Esophagus squamous epithelium (tissue), 5 donors: ENCODE measurements around the gene MIEF1. TPM values are rescaled to one million over a fixed set of nuclear protein-coding genes. Genes with fewer than 3 reads are reported as not detected.

Source experiments
- DNase-seq: peaks from one replicate; lab custom pipeline; 2025; lab: John Stamatoyannopoulos, UW
- H3K27ac ChIP-seq, 4 donors: fragments of 200-600 bp; sonication (generic); one replicate each; pipeline ENCODE4 v1.5.1; 2016 to 2019; ENCODE audit warnings: mild to moderate bottlenecking in 1 of 4
- H3K27me3 ChIP-seq, 4 donors: fragments of 200-600 bp; sonication (generic); 1 replicate in 3 of 4; 2 replicates in 1 of 4; pipeline versions ENCODE4 v1.5.1 to v1.6.0; 2017 to 2021; ENCODE audit warnings: antibody characterized with exemption in 1 of 4
- H3K36me3 ChIP-seq, 3 donors: fragments of 200-600 bp; sonication (generic); one replicate each; pipeline ENCODE4 v1.5.1; 2016 to 2019
- H3K4me1 ChIP-seq, 3 donors: fragments of 200-600 bp; sonication (generic); one replicate each; pipeline ENCODE4 v1.5.1; 2017 to 2019
- H3K4me3 ChIP-seq, 4 donors: fragments of 200-600 bp; sonication (generic); 1 replicate in 3 of 4; 2 replicates in 1 of 4; pipeline ENCODE4 v1.5.1; 2016 to 2019; ENCODE audit warnings: mild to moderate bottlenecking in 2 of 4, moderate library complexity in 1 of 4
- H3K9me3 ChIP-seq, 3 donors: fragments of 200-600 bp; sonication (generic); one replicate each; pipeline ENCODE4 v1.5.1; 2016 to 2019
- POLR2A ChIP-seq, 4 donors: fragments of 450-650 bp; IDR thresholded peaks; one replicate each; pipeline ENCODE4 v1.6.1; 2017; ENCODE audit warnings: antibody characterized with exemption in 4 of 4, mild to moderate bottlenecking in 4 of 4, moderate library complexity in 3 of 4
- WGBS, 2 donors: methylation state at CpG; one replicate each; pipeline ENCODE4 v1.1.5; 2018; 5-methylcytosine and 5-hydroxymethylcytosine counted together
- intact Hi-C: fragments of 100-400 bp; cut with DNase I; formaldehyde crosslinking; loops from one replicate; pipeline ENCODE4 v1.15.0; 2022
- total RNA-seq, 4 donors: library from RNA; depleted of rRNA; stranded (reverse); fragments of >200 nt; gene quantifications; one replicate each; pipeline ENCODE4 v1.1.0, GENCODE V29; 2016
- TF ChIP-seq, protein P1 (sequence below), 6 experiments: fragments of 450-650 bp in 4 of 6; fragments of 200-600 bp in 2 of 6; sonication (generic) in 2 of 6; IDR thresholded peaks; one replicate each; pipeline ENCODE4 v1.5.1; 2016 to 2019; ENCODE audit warnings: antibody characterized with exemption in 6 of 6, mild to moderate bottlenecking in 4 of 6, moderate library complexity in 4 of 6
- donor health status: DM: yes; HTN: yes; CAD: no.

MIEF1 gene
- total RNA-seq, 4 donors from 2014 or later = 21.4 to 34.2 (median 23.9) TPM

DNA sequence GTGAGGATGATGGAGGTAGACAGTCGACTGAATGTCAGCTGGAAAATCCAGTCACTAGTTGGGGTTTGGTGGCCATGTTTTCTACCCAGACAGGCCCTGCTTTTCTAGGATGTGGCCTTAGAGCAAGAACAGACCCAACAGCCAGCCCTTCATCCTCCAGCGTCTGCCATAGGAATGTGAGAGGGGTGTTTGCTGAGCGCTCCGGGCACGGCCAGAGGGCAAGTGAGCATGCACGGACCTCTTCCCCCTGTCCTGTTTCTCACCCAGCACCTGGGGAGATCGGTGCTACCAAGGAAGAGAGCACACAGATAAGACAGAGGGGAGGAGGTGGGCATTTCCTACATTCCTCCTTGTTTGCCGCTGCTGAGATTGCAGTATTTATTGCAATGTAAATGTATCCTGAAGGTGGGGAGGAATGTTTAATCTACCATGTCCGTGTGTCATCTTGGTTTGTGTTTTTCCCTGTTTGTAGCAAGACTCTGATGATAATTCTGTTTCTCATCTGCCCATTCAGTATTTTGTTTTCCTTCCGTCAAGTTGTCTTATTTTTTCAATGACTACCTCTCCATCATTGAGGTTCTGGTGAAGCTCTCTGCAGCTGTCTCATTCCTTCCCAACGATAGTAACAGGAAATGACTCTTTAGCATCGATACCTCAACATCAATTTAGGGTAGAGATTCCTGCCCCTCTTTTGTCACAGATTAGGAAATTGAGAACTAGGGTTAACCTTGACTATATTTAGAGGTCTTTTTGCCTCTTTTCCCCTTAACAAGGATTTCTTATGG, 13.4 kb downstream of the MIEF1 start:
- H3K4me1 ChIP-seq = peaks cover 7 to 28% (median 8%) of the 10 kb centered on the region in 3 donors
- peaks cover 0 to 73% (median 30%) of the 10 kb centered on the region in 3 donors for H3K36me3 ChIP-seq
- WGBS, 2 donors = 84 to 90% methylated on average over 10 to 12 of the region's 12 CpGs
- H3K27me3 ChIP-seq = no peaks in the 10 kb centered on the region
- H3K4me3 ChIP-seq = no peak overlapping the region
- DNase-seq = no peak
- no peaks in the 10 kb centered on the region for H3K9me3 ChIP-seq
- no peak for TF ChIP-seq POLR2A (IDR thresholded peaks at IDR 0.05)
- TF ChIP-seq, protein P1, sequence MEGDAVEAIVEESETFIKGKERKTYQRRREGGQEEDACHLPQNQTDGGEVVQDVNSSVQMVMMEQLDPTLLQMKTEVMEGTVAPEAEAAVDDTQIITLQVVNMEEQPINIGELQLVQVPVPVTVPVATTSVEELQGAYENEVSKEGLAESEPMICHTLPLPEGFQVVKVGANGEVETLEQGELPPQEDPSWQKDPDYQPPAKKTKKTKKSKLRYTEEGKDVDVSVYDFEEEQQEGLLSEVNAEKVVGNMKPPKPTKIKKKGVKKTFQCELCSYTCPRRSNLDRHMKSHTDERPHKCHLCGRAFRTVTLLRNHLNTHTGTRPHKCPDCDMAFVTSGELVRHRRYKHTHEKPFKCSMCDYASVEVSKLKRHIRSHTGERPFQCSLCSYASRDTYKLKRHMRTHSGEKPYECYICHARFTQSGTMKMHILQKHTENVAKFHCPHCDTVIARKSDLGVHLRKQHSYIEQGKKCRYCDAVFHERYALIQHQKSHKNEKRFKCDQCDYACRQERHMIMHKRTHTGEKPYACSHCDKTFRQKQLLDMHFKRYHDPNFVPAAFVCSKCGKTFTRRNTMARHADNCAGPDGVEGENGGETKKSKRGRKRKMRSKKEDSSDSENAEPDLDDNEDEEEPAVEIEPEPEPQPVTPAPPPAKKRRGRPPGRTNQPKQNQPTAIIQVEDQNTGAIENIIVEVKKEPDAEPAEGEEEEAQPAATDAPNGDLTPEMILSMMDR (IDR thresholded peaks at IDR 0.05) = no peak
- H3K27ac ChIP-seq = no peak overlapping the region
- intact Hi-C loops = loop anchor here (10.0 kb wide), 1 partner anchor 171 kb away; the partner anchor contains the start of gene SYNGR1

GRCh38 chr22:39517470-39517869, 15.4 kb downstream of the MIEF1 start:
- 75 to 88% methylated on average over 3 of the region's 3 CpGs for WGBS, 2 donors
- Histone ChIP-seq H3K36me3 (peaks cover 14 to 68% (median 37%) of the 10 kb centered on the region in 3 donors), H3K4me1 (peaks cover 17 to 42% (median 19%) of the 10 kb centered on the region in 3 donors), H3K27ac (no peak overlapping the region), H3K9me3 (no peaks in the 10 kb centered on the region), H3K27me3 (no peaks in the 10 kb centered on the region), H3K4me3 (no peak overlapping the region)
- intact Hi-C loops = loop anchor here (10.0 kb wide), 1 partner anchor 173 kb away; the partner anchor contains the start of gene SYNGR1
- TF ChIP-seq POLR2A (IDR thresholded peaks at IDR 0.05) = no peak
- TF ChIP-seq, protein P1 (IDR thresholded peaks at IDR 0.05) = no peak
- DNase-seq = no peak

GRCh38 chr22:39518144-39518786, 16.2 kb downstream of the MIEF1 start:
- WGBS, 2 donors = 47 to 62% methylated on average over 3 to 5 of the region's 5 CpGs
- Histone ChIP-seq H3K27ac (peak overlapping the region; percentile 99 to 100 (median 100)), H3K4me3 (no peak overlapping the region), H3K36me3 (peaks cover 20 to 68% (median 33%) of the 10 kb centered on the region in 3 donors), H3K4me1 (peaks cover 25 to 50% (median 27%) of the 10 kb centered on the region in 3 donors), H3K27me3 (no peaks in the 10 kb centered on the region), H3K9me3 (no peaks in the 10 kb centered on the region)
- intact Hi-C loops = loop anchor here (10.0 kb wide), 1 partner anchor 173 kb away; the partner anchor contains the start of gene SYNGR1
- no peak for DNase-seq
- TF ChIP-seq POLR2A (IDR thresholded peaks at IDR 0.05) = no peak
- TF ChIP-seq, protein P1 (IDR thresholded peaks at IDR 0.05) = no peak

DNA sequence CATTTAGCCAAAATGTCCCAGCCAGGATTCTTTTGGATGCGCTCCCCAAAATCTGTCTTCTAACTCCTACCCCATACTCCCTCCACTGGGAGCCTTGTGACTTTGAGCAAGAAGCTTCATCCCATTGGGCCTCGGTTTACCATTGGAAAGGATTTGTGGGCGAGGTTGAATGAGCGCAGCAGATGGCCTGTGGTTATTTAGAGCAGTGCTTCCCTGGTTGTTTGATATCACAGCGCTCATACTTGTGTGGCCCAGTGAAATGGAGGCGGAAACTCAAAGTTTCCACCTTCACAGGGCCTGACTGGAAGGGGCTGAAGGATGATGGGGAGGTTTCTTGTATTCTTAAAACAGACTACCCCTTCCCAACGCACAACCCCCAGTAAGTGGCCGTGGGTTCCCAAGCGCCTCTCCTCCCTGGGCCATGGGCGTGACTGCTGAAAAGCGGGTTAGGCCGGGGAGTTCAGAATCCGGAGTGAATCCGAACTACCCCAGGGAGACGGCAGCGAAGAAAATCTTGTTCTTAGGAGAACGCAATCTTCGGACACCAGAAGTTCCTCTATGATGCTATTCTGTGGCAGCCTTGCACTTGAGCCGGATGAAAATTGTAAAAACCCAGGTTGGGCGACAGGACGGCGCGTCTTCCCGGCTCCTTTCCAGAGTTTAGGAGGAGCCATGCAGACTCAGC, 17.0 kb downstream of the MIEF1 start:
- H3K4me1 ChIP-seq = peaks cover 25 to 53% (median 36%) of the 10 kb centered on the region in 3 donors
- peaks cover 20 to 67% (median 30%) of the 10 kb centered on the region in 3 donors for H3K36me3 ChIP-seq
- intact Hi-C loops = loop anchor here (10.0 kb wide), 1 partner anchor 174 kb away; the partner anchor contains the start of gene SYNGR1
- H3K4me3 ChIP-seq = peak overlapping the region; percentile 92 to 99 (median 97)
- DNase-seq = no peak
- no peak for TF ChIP-seq POLR2A (IDR thresholded peaks at IDR 0.05)
- TF ChIP-seq, protein P1 (IDR thresholded peaks at IDR 0.05) = no peak
- H3K27ac ChIP-seq = peak overlapping the region; percentile 99 to 100 (median 100)
- 6 to 10% methylated on average over 18 to 22 of the region's 24 CpGs for WGBS, 2 donors
- H3K9me3 ChIP-seq = no peaks in the 10 kb centered on the region
- H3K27me3 ChIP-seq = no peaks in the 10 kb centered on the region
